K562 (cell line): Measurements from ENCODE around the gene PET100. TPM values are rescaled to one million over a fixed set of nuclear protein-coding genes. Genes with fewer than 3 reads are reported as not detected.

ENCODE experiments used
- ATAC-seq: fragments of 200-7000 bp; cut with Tn5 transposase; 3 replicates; pipeline ENCODE4 v1.9.1; 2020; ENCODE audit warnings: moderate library complexity
- BruUV-seq: library from RNA; stranded (reverse); fragments of 400-500 nt; replicated peaks from 2 replicates; lab custom pipeline; 2021; lab: Mats Ljungman, UMichigan
- CTCF ChIA-PET: fragments of 300-600 bp; formaldehyde crosslinking; extraction: SDS; loops from one replicate; lab custom pipeline; 2021; ENCODE audit warnings: low intra/inter-chr PET ratio; lab: Yijun Ruan, JAX
- POLR2A ChIA-PET: fragments of 300-600, 350-650 bp; sonication (Branson Sonifier 250); formaldehyde crosslinking; extraction: SDS; loops from one replicate; lab custom pipeline; 2021; ENCODE audit warnings: antibody characterized with exemption, inconsistent platforms; lab: Yijun Ruan, JAX
- DNase-seq, 4 experiments: peaks; one replicate each; pipeline versions ENCODE4 v3.0.0 to v3.0.0-alpha.2; 2011 to 2018; ENCODE audit warnings: low spot score in 3 of 4, mixed read lengths in 3 of 4; ENCODE audit errors: extremely low read depth in 1 of 4
- FAIRE-seq: peaks from 2 replicates; lab custom pipeline; 2011; peaks lifted over from hg19 to GRCh38; lab: Jason Lieb, UNC
- H2AFZ ChIP-seq: 2 replicates; pipeline ENCODE4 v1.6.0; 2011; ENCODE audit warnings: low read depth, low read length, control low read depth, inconsistent platforms
- H3K27ac ChIP-seq: fragments of 200-600 bp; 3 replicates; pipeline ENCODE4 v1.8.0; 2011; ENCODE audit warnings: low read depth, mild to moderate bottlenecking, control low read depth, inconsistent platforms, low read length, moderate library complexity, mixed read lengths; ENCODE audit errors: extremely low read depth
- H3K27me3 ChIP-seq, 2 experiments: fragments of 300-600 bp in 1 of 2; 2 replicates in 1 of 2; 3 replicates in 1 of 2; pipeline versions ENCODE4 v1.6.0 to v1.8.0; 2011; ENCODE audit warnings: inconsistent platforms in 2 of 2, low read length in 2 of 2, mild to moderate bottlenecking in 1 of 2, mixed read lengths in 1 of 2, moderate library complexity in 1 of 2; ENCODE audit not compliant: control insufficient read depth in 2 of 2, insufficient read depth in 2 of 2
- H3K36me3 ChIP-seq: fragments of 300-600 bp; 3 replicates; pipeline ENCODE4 v1.8.0; 2011; ENCODE audit warnings: mild to moderate bottlenecking, low read length, inconsistent platforms; ENCODE audit not compliant: control insufficient read depth, insufficient read depth
- H3K4me1 ChIP-seq, 2 experiments: fragments of 200-600 bp in 1 of 2; replicated peaks in 1 of 2; 2 replicates in 1 of 2; 3 replicates in 1 of 2; pipeline versions ENCODE4 v1.5.1 to v1.8.0; 2011; ENCODE audit warnings: inconsistent platforms in 2 of 2, low read length in 2 of 2, mild to moderate bottlenecking in 1 of 2, mixed read lengths in 1 of 2, moderate library complexity in 1 of 2; ENCODE audit not compliant: control insufficient read depth in 2 of 2, insufficient read depth in 2 of 2
- H3K4me2 ChIP-seq: 2 replicates; pipeline ENCODE4 v1.6.1; 2011; ENCODE audit warnings: low read length, control low read depth, inconsistent platforms, mixed read lengths; ENCODE audit not compliant: insufficient read depth
- H3K4me3 ChIP-seq: fragments of 200-600 bp; sonication (generic), shearing (Covaris generic); 2 replicates; pipeline ENCODE4 v1.5.1; 2016; ENCODE audit warnings: control low read depth, inconsistent platforms
- H3K79me2 ChIP-seq: fragments of 200-600 bp; 3 replicates; pipeline ENCODE4 v1.8.0; 2011; ENCODE audit warnings: low read length, inconsistent platforms; ENCODE audit not compliant: control insufficient read depth, insufficient read depth
- H3K9ac ChIP-seq, 2 experiments: 2 replicates each; pipeline versions ENCODE4 v1.6.0 to v1.6.1; 2011; ENCODE audit warnings: low read depth in 2 of 2, low read length in 2 of 2, control low read depth in 1 of 2, inconsistent platforms in 1 of 2, mild to moderate bottlenecking in 1 of 2, mixed read lengths in 1 of 2; ENCODE audit not compliant: insufficient read depth in 1 of 2
- H3K9me1 ChIP-seq: one replicate; pipeline ENCODE4 v1.6.0; 2011; ENCODE audit warnings: inconsistent platforms, mild to moderate bottlenecking, low read length, moderate library complexity; ENCODE audit not compliant: control insufficient read depth, insufficient read depth
- H3K9me3 ChIP-seq: replicated peaks from 2 replicates; pipeline ENCODE4 v1.5.1; 2011; ENCODE audit warnings: low read depth, low read length, inconsistent platforms; ENCODE audit not compliant: control insufficient read depth, insufficient read depth
- H4K20me1 ChIP-seq: replicated peaks from 2 replicates; pipeline ENCODE4 v1.6.1; 2011; ENCODE audit warnings: low read length, inconsistent platforms, mixed read lengths; ENCODE audit not compliant: control insufficient read depth, insufficient read depth
- C11orf30 ChIP-seq: fragments of 450-650 bp; IDR thresholded peaks from 2 replicates; pipeline ENCODE4 v1.6.1; 2016; ENCODE audit warnings: low read depth, mild to moderate bottlenecking
- CBX1 ChIP-seq: sonication (generic); IDR thresholded peaks from 2 replicates; pipeline ENCODE4 v1.6.1; 2016; ENCODE audit warnings: antibody characterized with exemption, low read depth, mild to moderate bottlenecking
- CBX5 ChIP-seq: IDR thresholded peaks from 2 replicates; pipeline ENCODE4 v1.6.1; 2014; ENCODE audit warnings: low read depth, borderline replicate concordance
- CHD4 ChIP-seq: fragments of 200-600 bp; sonication (generic); IDR thresholded peaks from 3 replicates; pipeline ENCODE4 v1.6.1; 2012; ENCODE audit warnings: low read depth, mild to moderate bottlenecking, mixed read lengths, low read length, inconsistent platforms; ENCODE audit not compliant: insufficient read depth, insufficient replicate concordance, poor library complexity, severe bottlenecking
- CREBBP ChIP-seq: IDR thresholded peaks from one replicate; pipeline ENCODE4 v1.6.1; 2012; ENCODE audit warnings: low read depth, mild to moderate bottlenecking, control low read depth, inconsistent platforms, low read length
- DNMT1 ChIP-seq: fragments of 450-650 bp; IDR thresholded peaks from 2 replicates; pipeline ENCODE4 v1.6.1; 2016; ENCODE audit warnings: antibody characterized with exemption, mild to moderate bottlenecking
- FOXM1 ChIP-seq, 2 experiments: fragments of 450-650 bp in 1 of 2; sonication (generic) in 1 of 2; formaldehyde crosslinking in 1 of 2; IDR thresholded peaks; 2 replicates each; pipeline versions ENCODE4 v1.6.1 to v1.9.0; 2017 to 2022; ENCODE audit warnings: low read depth in 2 of 2, mild to moderate bottlenecking in 2 of 2, missing genetic modification reagents in 1 of 2, moderate library complexity in 1 of 2
- HDAC2 ChIP-seq: fragments of 450-650 bp; IDR thresholded peaks from 2 replicates; pipeline ENCODE4 v1.6.1; 2016; ENCODE audit warnings: mild to moderate bottlenecking
- KDM1A ChIP-seq, 2 experiments: fragments of 450-650 bp; IDR thresholded peaks; 2 replicates each; pipeline ENCODE4 v1.6.1; 2016; ENCODE audit warnings: mild to moderate bottlenecking in 2 of 2
- PYGO2 ChIP-seq: fragments of 450-650 bp; IDR thresholded peaks from 2 replicates; pipeline ENCODE4 v1.6.1; 2016; ENCODE audit warnings: mild to moderate bottlenecking, missing genetic modification characterization, moderate library complexity, missing compliant biosample characterization
- RBM25 ChIP-seq: fragments of 200-400 bp; formaldehyde crosslinking; IDR thresholded peaks from 2 replicates; pipeline ENCODE4 v1.6.1; 2018; ENCODE audit warnings: low read length, low read depth, moderate library complexity; ENCODE audit not compliant: severe bottlenecking
- RCOR1 ChIP-seq, 2 experiments: IDR thresholded peaks; 2 replicates each; pipeline ENCODE4 v1.6.1; 2012; ENCODE audit warnings: low read depth in 2 of 2, low read length in 2 of 2, borderline replicate concordance in 1 of 2, improper control_type of control experiment in 1 of 2
- SMARCA5 ChIP-seq: fragments of 450-650 bp; IDR thresholded peaks from 2 replicates; pipeline ENCODE4 v1.6.1; 2016
- ZNF274 ChIP-seq: IDR thresholded peaks from 2 replicates; pipeline ENCODE4 v1.6.1; 2011; ENCODE audit warnings: low read depth, mild to moderate bottlenecking, low read length, moderate library complexity, borderline replicate concordance
- WGBS: fragments of 100-300 bp; shearing (Covaris generic); methylation state at CpG from one replicate; pipeline ENCODE4 v1.1.6; 2016; ENCODE audit warnings: low coverage, mixed read lengths; ENCODE audit not compliant: insufficient coverage; ENCODE audit errors: missing lambda C conversion rate; 5-methylcytosine and 5-hydroxymethylcytosine counted together
- in situ Hi-C: fragments of 300-500 bp; cut with MboI; formaldehyde crosslinking; loops from 4 replicates; pipeline ENCODE4 v1.15.0; 2018; ENCODE audit warnings: inconsistent platforms, mixed read lengths
- intact Hi-C: fragments of 100-400 bp; cut with micrococcal nuclease; formaldehyde crosslinking; loops from 2 replicates; pipeline ENCODE4 v1.14.2; 2022
- polyA plus RNA-seq, 8 experiments: library from polyadenylated mRNA; depleted of rRNA in 4 of 8; stranded (reverse) in 5 of 8; unstranded in 3 of 8; fragments of >200 nt; fragmentation: Nextera tagmentation in 2 of 8; fragmentation: Illumina TruSeq in 1 of 8; extraction: Ambion mirVana in 2 of 8; extraction: Trizol in 1 of 8; gene quantifications; 2 replicates each; pipeline versions ENCODE4 v1.2.1 to v1.2.3, GENCODE V29; 2011 to 2014; ENCODE audit warnings: inconsistent platforms in 1 of 8, missing spikeins in 1 of 8
- total RNA-seq, 7 experiments: library from RNA; depleted of rRNA in 6 of 7; stranded (reverse); fragments of >200 nt in 6 of 7; fragmentation: Illumina TruSeq in 2 of 7; extraction: Trizol in 2 of 7; gene quantifications; 2 replicates each; pipeline versions ENCODE4 v1.2.1 to v1.2.3, GENCODE V29; 2011 to 2021; ENCODE audit warnings: low replicate concordance in 1 of 7
- TF ChIP-seq, protein P1 (sequence below): fragments of 150-350 bp; conservative IDR thresholded peaks from 2 replicates; pipeline ENCODE4 v1.6.1; 2014; ENCODE audit warnings: low read length
- TF ChIP-seq, protein P2 (sequence below): sonication (generic); formaldehyde crosslinking; IDR thresholded peaks from 2 replicates; pipeline ENCODE4 v1.8.1; 2023; ENCODE audit warnings: mild to moderate bottlenecking, missing genetic modification reagents
- TF ChIP-seq, protein P3 (sequence below): sonication (generic); formaldehyde crosslinking; IDR thresholded peaks from 2 replicates; pipeline ENCODE4 v1.8.0; 2022; ENCODE audit warnings: mild to moderate bottlenecking, missing genetic modification reagents

PET100 gene
- total and polyA plus RNA-seq, 9 of the 15 experiments (the other 6 are each of a cell fraction or from before 2014, with no cell fraction given), result 62.3 to 351 (median 98.3) TPM

DNA sequence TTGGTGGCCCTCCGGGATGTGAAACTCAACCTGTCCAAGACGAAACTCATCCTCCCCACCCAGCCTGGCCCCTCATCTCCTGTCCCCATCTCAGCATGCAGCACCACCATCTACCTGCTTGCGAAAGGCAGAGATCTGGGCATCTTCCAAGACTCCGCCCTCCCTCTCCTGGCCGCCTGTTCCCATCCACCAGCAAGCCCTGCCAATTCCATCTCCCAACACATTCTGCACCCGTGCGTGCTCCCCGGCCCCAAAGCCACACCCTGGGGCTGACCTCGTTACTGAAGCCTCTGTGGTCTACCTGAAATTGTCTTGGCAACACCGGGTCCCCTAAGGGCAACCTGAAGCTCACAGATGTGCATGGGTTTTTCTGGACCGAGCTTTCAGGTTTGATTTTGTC, 47.1 kb upstream of the PET100 start (continued):
- TF ChIP-seq, protein P1, sequence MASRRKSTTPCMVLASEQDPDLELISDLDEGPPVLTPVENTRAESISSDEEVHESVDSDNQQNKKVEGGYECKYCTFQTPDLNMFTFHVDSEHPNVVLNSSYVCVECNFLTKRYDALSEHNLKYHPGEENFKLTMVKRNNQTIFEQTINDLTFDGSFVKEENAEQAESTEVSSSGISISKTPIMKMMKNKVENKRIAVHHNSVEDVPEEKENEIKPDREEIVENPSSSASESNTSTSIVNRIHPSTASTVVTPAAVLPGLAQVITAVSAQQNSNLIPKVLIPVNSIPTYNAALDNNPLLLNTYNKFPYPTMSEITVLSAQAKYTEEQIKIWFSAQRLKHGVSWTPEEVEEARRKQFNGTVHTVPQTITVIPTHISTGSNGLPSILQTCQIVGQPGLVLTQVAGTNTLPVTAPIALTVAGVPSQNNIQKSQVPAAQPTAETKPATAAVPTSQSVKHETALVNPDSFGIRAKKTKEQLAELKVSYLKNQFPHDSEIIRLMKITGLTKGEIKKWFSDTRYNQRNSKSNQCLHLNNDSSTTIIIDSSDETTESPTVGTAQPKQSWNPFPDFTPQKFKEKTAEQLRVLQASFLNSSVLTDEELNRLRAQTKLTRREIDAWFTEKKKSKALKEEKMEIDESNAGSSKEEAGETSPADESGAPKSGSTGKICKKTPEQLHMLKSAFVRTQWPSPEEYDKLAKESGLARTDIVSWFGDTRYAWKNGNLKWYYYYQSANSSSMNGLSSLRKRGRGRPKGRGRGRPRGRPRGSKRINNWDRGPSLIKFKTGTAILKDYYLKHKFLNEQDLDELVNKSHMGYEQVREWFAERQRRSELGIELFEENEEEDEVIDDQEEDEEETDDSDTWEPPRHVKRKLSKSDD, result no peak

DNA sequence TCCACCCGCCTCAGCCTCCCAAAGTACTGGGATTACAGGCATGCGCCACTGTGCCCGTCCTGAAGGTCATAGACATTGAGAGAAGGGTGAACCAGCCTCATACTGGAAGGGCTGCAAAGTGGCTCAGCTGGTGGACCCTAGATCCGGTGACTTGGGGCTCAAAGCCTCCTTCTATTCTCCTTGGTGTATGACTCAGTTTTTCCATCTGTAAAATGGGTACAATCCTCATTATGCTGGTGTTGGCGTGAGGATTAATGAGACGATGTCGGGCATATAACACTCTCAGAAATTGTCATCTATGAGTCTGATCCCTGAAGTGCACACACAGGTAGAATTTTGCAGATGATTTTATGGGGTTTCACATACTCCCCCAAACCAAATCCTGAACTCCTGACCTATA, 39.8 kb upstream of the PET100 start:
- H3K79me2 ChIP-seq, result no peaks in the 10 kb centered on the region
- peaks cover 6 to 30% of the 10 kb centered on the region in 2 experiments; a peak in 3 of 5 replicates for H3K27me3 ChIP-seq
- CTCF ChIA-PET, result no interaction called here
- no peak overlapping the region for H3K27ac ChIP-seq
- DNase-seq (no peak), ATAC-seq (no peak), FAIRE-seq (no peak)
- POLR2A ChIA-PET, result no interaction called here
- H2AFZ ChIP-seq, result no peak overlapping the region
- H3K36me3 ChIP-seq, result no peaks in the 10 kb centered on the region
- H3K4me2 ChIP-seq, result no peak overlapping the region
- in situ Hi-C loops (loop anchor here (5.0 kb wide), 1 partner anchor 87 kb away; the partner anchor contains the start of gene MCEMP1), intact Hi-C loops (no loop called here)
- BruUV-seq, result no TSS peak
- 28% methylated on average over 7 of the region's 7 CpGs for WGBS
- H3K9me1 ChIP-seq, result no peaks in the 10 kb centered on the region
- H3K4me3 ChIP-seq, result no peak overlapping the region
- no peak overlapping the region for H3K9ac ChIP-seq
- H3K9me3 ChIP-seq, result no peaks in the 10 kb centered on the region
- H3K4me1 ChIP-seq, result peaks cover 0 to 9% of the 10 kb centered on the region in 2 experiments; a peak in 2 of 5 replicates
- H4K20me1 ChIP-seq, result no peaks in the 10 kb centered on the region
- no peak for TF ChIP-seq CREBBP
- peak; percentile 77 for TF ChIP-seq CHD4
- TF ChIP-seq DNMT1, result no peak
- 0 out of 2 replicates have a peak, but pooled peaks have one; percentile 42 for TF ChIP-seq HDAC2
- TF ChIP-seq CBX5, result no peak
- TF ChIP-seq C11orf30, result no peak
- TF ChIP-seq, protein P2, sequence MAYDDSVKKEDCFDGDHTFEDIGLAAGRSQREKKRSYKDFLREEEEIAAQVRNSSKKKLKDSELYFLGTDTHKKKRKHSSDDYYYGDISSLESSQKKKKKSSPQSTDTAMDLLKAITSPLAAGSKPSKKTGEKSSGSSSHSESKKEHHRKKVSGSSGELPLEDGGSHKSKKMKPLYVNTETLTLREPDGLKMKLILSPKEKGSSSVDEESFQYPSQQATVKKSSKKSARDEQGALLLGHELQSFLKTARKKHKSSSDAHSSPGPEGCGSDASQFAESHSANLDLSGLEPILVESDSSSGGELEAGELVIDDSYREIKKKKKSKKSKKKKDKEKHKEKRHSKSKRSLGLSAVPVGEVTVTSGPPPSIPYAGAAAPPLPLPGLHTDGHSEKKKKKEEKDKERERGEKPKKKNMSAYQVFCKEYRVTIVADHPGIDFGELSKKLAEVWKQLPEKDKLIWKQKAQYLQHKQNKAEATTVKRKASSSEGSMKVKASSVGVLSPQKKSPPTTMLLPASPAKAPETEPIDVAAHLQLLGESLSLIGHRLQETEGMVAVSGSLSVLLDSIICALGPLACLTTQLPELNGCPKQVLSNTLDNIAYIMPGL, result no peak
- peak; percentile 27 to 55; a peak in 2 of 4 replicates for TF ChIP-seq KDM1A (IDR thresholded peaks at IDR 0.05)
- TF ChIP-seq RBM25, result peak; percentile 78
- TF ChIP-seq CBX1, result 0 out of 2 replicates have a peak, but pooled peaks have one; percentile 24
- TF ChIP-seq ZNF274, result no peak
- TF ChIP-seq FOXM1 (IDR thresholded peaks at IDR 0.05; ENCODE audit: low read depth), result no peak
- no peak for TF ChIP-seq FOXM1 (CRISPR knock-in tag; IDR thresholded peaks at IDR 0.05; ENCODE audit: low read depth)
- TF ChIP-seq PYGO2 (tag), result no peak
- TF ChIP-seq RCOR1 (IDR thresholded peaks at IDR 0.05; ENCODE audit: borderline replicate concordance in 1 of 2, low read depth in 2 of 2, low read length in 2 of 2), result peak in 1 of 2 experiments; percentile 56; a peak in 1 of 4 replicates
- peak; percentile 47; the same call in 1 of the 2 replicates for TF ChIP-seq SMARCA5
- TF ChIP-seq, protein P3, sequence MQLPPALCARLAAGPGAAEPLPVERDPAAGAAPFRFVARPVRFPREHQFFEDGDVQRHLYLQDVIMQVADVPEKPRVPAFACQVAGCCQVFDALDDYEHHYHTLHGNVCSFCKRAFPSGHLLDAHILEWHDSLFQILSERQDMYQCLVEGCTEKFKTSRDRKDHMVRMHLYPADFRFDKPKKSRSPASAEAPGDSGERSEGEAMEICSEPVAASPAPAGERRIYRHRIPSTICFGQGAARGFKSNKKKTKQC (CRISPR knock-in tag), result no peak
